Measurements from ENCODE around the gene NCKAP5. TPM values are rescaled to one million over a fixed set of nuclear protein-coding genes. Genes with fewer than 3 reads are reported as not detected.
A peak's percentile ranks its signal among the peaks of the same experiment; 100 is the strongest.

The NCKAP5 gene
- total and polyA plus RNA-seq, 2 of the 13 experiments (the other 11 are each of a cell fraction or from before 2014, with no cell fraction given), result 0.01 TPM; not detected in 1

- TF ChIP-seq MYC (CRISPR knock-in tag; IDR thresholded peaks at IDR 0.05; ENCODE audit: borderline replicate concordance), result no peak
Measured at GRCh38 chr2:133602538-133602937, 34.3 kb upstream of the NCKAP5 start (continued).

DNA sequence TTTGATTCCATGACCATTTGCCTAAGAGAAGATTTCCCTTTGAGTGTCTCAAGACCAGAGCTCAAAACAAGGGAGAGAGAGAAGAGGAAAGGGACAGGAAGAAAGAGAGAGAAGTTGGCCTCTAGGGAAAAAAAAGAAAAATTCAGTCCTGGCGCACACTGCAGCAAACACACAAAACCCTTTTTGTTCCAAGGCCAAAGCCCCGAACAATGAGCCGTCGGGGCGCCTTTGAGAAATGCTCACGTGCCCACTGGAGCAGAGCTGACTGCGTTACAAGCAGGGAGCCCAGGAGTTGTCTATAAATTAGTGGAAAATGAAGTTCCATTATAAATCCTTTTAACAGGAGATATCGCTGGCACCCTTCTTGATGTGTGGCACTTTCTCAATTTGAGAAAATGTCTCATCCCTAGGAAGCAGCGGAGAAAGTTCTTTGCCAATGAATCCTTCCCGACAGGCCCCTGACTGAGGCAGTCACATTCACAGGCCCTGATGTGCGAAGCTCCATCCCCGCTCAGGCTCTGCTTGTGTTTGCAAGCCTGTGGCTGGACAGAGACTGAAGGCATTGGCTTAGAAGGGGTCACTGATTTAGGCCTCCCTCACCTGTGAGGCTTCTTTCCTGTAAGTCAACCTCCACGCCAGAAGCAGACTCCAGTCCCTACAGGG is 32.1 kb upstream of the NCKAP5 start:
- no peak for FAIRE-seq
- H3K4me2 ChIP-seq (ENCODE audit: low read depth, low read length), result no peak overlapping the region
- TF ChIP-seq HMGA1 (CRISPR knock-in tag; conservative IDR thresholded peaks at IDR 0.05) (no peak), BHLHE40 (IDR thresholded peaks at IDR 0.05; ENCODE audit: low read length) (0 out of 2 replicates have a peak, but pooled peaks have one; percentile 17)
- no peak overlapping the region for H2AFZ ChIP-seq (ENCODE audit: low read length)
- no peak for ATAC-seq
- H3K9me3 ChIP-seq (ENCODE audit: low read length), result no peaks in the 10 kb centered on the region
- CTCF ChIA-PET (ENCODE audit: low intra/inter-chr PET ratio, low total read pairs), result no interaction called here
- no peaks in the 10 kb centered on the region for H3K4me1 ChIP-seq (ENCODE audit: insufficient read depth, low read length)
- H3K27me3 ChIP-seq (ENCODE audit: control insufficient read depth in 1 of 2, insufficient read depth in 2 of 2, low read length in 2 of 2), result peaks cover 0 to 5% of the 10 kb centered on the region in 2 experiments; a peak in 3 of 5 replicates
- POLR2A ChIA-PET, result no interaction called here
- no peak overlapping the region for H3K27ac ChIP-seq (ENCODE audit: extremely low read length, insufficient read depth, low read length)
- no TSS peak for BruUV-seq (replicated peaks)
- H3K79me2 ChIP-seq (ENCODE audit: insufficient read depth, low read length), result no peaks in the 10 kb centered on the region
- intact Hi-C loops (cut with micrococcal nuclease; ENCODE audit: unreplicated experiment), result no loop called here
- WGBS (ENCODE audit: low lambda C conversion rate), result 40% methylated on average over 13 of the region's 13 CpGs
- DNase-seq (ENCODE audit: low spot score), result no peak
- no peaks in the 10 kb centered on the region for H3K36me3 ChIP-seq (replicated peaks in 1 of 2; ENCODE audit: control insufficient read depth in 1 of 2, insufficient read depth in 2 of 2, low read length in 2 of 2)
- H4K20me1 ChIP-seq (ENCODE audit: insufficient read depth, low read length), result no peaks in the 10 kb centered on the region
- H3K4me3 ChIP-seq (replicated peaks in 1 of 3; ENCODE audit: insufficient read depth in 1 of 3, low read depth in 2 of 3, low read length in 3 of 3), result no peak overlapping the region
- H3K9ac ChIP-seq (ENCODE audit: insufficient read depth, low read depth, low read length), result no peak overlapping the region
- in situ Hi-C loops (cut with HindIII; ENCODE audit: extremely low pct_ligation_motif_present, low pct_unique_long_range_greater_than_20kb), result no loop called here

DNA sequence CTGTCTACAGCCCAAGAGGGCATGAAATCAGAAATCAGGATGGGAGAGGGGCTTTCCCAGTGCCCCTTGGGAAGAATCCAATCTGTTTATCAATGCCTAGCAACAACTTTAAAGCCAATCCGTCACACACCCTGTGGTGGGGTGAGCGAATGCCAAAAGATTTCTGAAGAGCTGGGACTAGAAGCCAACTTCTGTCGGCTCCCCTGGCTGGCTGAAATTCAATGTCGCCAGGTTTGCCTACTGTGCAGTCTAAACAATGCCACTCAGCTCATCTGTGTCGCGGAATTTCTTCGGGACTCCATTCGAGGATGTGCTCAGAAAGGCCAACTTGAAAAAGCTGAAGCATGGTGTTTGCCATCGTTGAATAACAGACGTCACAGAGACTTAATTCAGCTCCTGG is 31.5 kb upstream of the NCKAP5 start:
- no peak overlapping the region for H2AFZ ChIP-seq (ENCODE audit: low read length)
- H3K79me2 ChIP-seq (ENCODE audit: insufficient read depth, low read length), result no peaks in the 10 kb centered on the region
- TF ChIP-seq ZNF546 (CRISPR knock-in tag; conservative IDR thresholded peaks at IDR 0.05) (no peak), SALL2 (CRISPR knock-in tag; IDR thresholded peaks at IDR 0.05) (no peak), TCF12 (IDR thresholded peaks at IDR 0.05) (no peak), TCF12 (CRISPR knock-in tag; IDR thresholded peaks at IDR 0.05) (no peak), MAX (IDR thresholded peaks at IDR 0.05) (no peak), PCBP2 (optimal IDR thresholded peaks at IDR 0.05; ENCODE audit: low read depth, low read length, poor library complexity, severe bottlenecking) (no peak)
- TF ChIP-seq, protein P1, sequence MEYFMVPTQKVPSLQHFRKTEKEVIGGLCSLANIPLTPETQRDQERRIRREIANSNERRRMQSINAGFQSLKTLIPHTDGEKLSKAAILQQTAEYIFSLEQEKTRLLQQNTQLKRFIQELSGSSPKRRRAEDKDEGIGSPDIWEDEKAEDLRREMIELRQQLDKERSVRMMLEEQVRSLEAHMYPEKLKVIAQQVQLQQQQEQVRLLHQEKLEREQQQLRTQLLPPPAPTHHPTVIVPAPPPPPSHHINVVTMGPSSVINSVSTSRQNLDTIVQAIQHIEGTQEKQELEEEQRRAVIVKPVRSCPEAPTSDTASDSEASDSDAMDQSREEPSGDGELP (IDR thresholded peaks at IDR 0.05; ENCODE audit: borderline replicate concordance, low read depth), result no peak
- 38% methylated on average over 10 of the region's 10 CpGs for WGBS (ENCODE audit: low lambda C conversion rate)
- FAIRE-seq (no peak), ATAC-seq (no peak), DNase-seq (ENCODE audit: low spot score) (no peak)
- no TSS peak for BruUV-seq (replicated peaks)
- ChIA-PET CTCF (ENCODE audit: low intra/inter-chr PET ratio, low total read pairs) (no interaction called here), POLR2A (no interaction called here)
- in situ Hi-C loops (cut with HindIII; ENCODE audit: extremely low pct_ligation_motif_present, low pct_unique_long_range_greater_than_20kb), result no loop called here
- no peaks in the 10 kb centered on the region for H3K9me3 ChIP-seq (ENCODE audit: low read length)
- no peak overlapping the region for H3K4me3 ChIP-seq (replicated peaks in 1 of 3; ENCODE audit: insufficient read depth in 1 of 3, low read depth in 2 of 3, low read length in 3 of 3)
- intact Hi-C loops (cut with micrococcal nuclease; ENCODE audit: unreplicated experiment), result no loop called here
- no peaks in the 10 kb centered on the region for H3K36me3 ChIP-seq (replicated peaks in 1 of 2; ENCODE audit: control insufficient read depth in 1 of 2, insufficient read depth in 2 of 2, low read length in 2 of 2)
- H3K9ac ChIP-seq (ENCODE audit: insufficient read depth, low read depth, low read length), result no peak overlapping the region
- no peaks in the 10 kb centered on the region for H3K4me1 ChIP-seq (ENCODE audit: insufficient read depth, low read length)
- no peaks in the 10 kb centered on the region for H4K20me1 ChIP-seq (ENCODE audit: insufficient read depth, low read length)
- peaks cover 0 to 5% of the 10 kb centered on the region in 2 experiments; a peak in 3 of 5 replicates for H3K27me3 ChIP-seq (ENCODE audit: control insufficient read depth in 1 of 2, insufficient read depth in 2 of 2, low read length in 2 of 2)
- H3K4me2 ChIP-seq (ENCODE audit: low read depth, low read length), result no peak overlapping the region
- H3K27ac ChIP-seq (ENCODE audit: extremely low read length, insufficient read depth, low read length), result no peak overlapping the region

Data from HepG2 (cell line).